CD8-positive, alpha-beta memory T cell (primary cell): ENCODE results near the gene ACOX2. TPM values are rescaled to one million over a fixed set of nuclear protein-coding genes. Genes with fewer than 3 reads are reported as not detected.

ENCODE experiments used
- CTCF ChIA-PET: fragments of 350-600 bp; sonication (Branson Sonifier 250); formaldehyde crosslinking; loops from one replicate; lab custom pipeline; 2021; ENCODE audit warnings: antibody characterized with exemption; lab: Charles Lee
- POLR2A ChIA-PET: fragments of 350-600 bp; sonication (Branson Sonifier 250); formaldehyde crosslinking; loops from one replicate; lab custom pipeline; 2021; ENCODE audit warnings: antibody characterized with exemption; lab: Charles Lee
- DNase-seq, 5 donors: peaks; one replicate each; pipeline versions ENCODE4 v3.0.0 to v3.0.0-alpha.2; 2020 to 2022; ENCODE audit warnings: mixed read lengths in 1 of 5
- H3K27ac ChIP-seq: one replicate; pipeline ENCODE4 v1.7.0; 2013; ENCODE audit warnings: low read depth, mild to moderate bottlenecking, low read length, moderate library complexity
- H3K27me3 ChIP-seq: 2 replicates; pipeline ENCODE4 v1.7.0; 2013; ENCODE audit warnings: low read length, mild to moderate bottlenecking; ENCODE audit not compliant: insufficient read depth, poor library complexity, severe bottlenecking
- H3K36me3 ChIP-seq: 2 replicates; pipeline ENCODE4 v1.7.0; 2013; ENCODE audit warnings: mild to moderate bottlenecking, low read length, moderate library complexity; ENCODE audit not compliant: insufficient read depth
- H3K4me1 ChIP-seq: 2 replicates; pipeline ENCODE4 v1.7.0; 2013; ENCODE audit warnings: mild to moderate bottlenecking, low read length, moderate library complexity; ENCODE audit not compliant: insufficient read depth
- H3K4me3 ChIP-seq: 2 replicates; pipeline ENCODE4 v1.7.0; 2013; ENCODE audit warnings: mild to moderate bottlenecking, low read length
- H3K9me3 ChIP-seq: 2 replicates; pipeline ENCODE4 v1.7.0; 2013; ENCODE audit warnings: mild to moderate bottlenecking, low read length
- H3K27ac Mint-ChIP-seq, 8 donors: one replicate each; pipeline ENCODE4 v1.8.0; 2020 to 2021; ENCODE audit warnings: mixed read lengths in 8 of 8, mild to moderate bottlenecking in 6 of 8, inconsistent platforms in 3 of 8, moderate library complexity in 3 of 8
- H3K27me3 Mint-ChIP-seq, 2 donors: one replicate each; pipeline ENCODE4 v1.8.0; 2020 to 2021; ENCODE audit warnings: mixed read lengths in 2 of 2, mild to moderate bottlenecking in 1 of 2, moderate library complexity in 1 of 2
- H3K36me3 Mint-ChIP-seq, 3 donors: one replicate each; pipeline ENCODE4 v1.8.0; 2020 to 2021; ENCODE audit warnings: mixed read lengths in 3 of 3, inconsistent platforms in 1 of 3, mild to moderate bottlenecking in 1 of 3
- H3K4me1 Mint-ChIP-seq, 3 donors: one replicate each; pipeline ENCODE4 v1.8.0; 2020 to 2021; ENCODE audit warnings: mixed read lengths in 3 of 3, inconsistent platforms in 1 of 3, mild to moderate bottlenecking in 1 of 3
- H3K4me3 Mint-ChIP-seq, 7 donors: one replicate each; pipeline ENCODE4 v1.8.0; 2020 to 2021; ENCODE audit warnings: mixed read lengths in 7 of 7, mild to moderate bottlenecking in 6 of 7, moderate library complexity in 4 of 7, inconsistent platforms in 2 of 7
- H3K9me3 Mint-ChIP-seq, 5 donors: one replicate each; pipeline ENCODE4 v1.8.0; 2020 to 2022; ENCODE audit warnings: mixed read lengths in 5 of 5, mild to moderate bottlenecking in 3 of 5, moderate library complexity in 2 of 5, inconsistent platforms in 1 of 5
- polyA plus RNA-seq: library from polyadenylated mRNA; unstranded; fragments of 300-500 nt; fragmentation: Illumina TruSeq; gene quantifications from one replicate; pipeline ENCODE4 v1.2.3, GENCODE V29; 2021
- total RNA-seq, 2 experiments: library from RNA; stranded (reverse); gene quantifications; one replicate each; pipeline ENCODE4 v1.2.3, GENCODE V29; 2021

The ACOX2 gene
- total and polyA plus RNA-seq, 3 experiments from 2014 or later = not detected

DNA sequence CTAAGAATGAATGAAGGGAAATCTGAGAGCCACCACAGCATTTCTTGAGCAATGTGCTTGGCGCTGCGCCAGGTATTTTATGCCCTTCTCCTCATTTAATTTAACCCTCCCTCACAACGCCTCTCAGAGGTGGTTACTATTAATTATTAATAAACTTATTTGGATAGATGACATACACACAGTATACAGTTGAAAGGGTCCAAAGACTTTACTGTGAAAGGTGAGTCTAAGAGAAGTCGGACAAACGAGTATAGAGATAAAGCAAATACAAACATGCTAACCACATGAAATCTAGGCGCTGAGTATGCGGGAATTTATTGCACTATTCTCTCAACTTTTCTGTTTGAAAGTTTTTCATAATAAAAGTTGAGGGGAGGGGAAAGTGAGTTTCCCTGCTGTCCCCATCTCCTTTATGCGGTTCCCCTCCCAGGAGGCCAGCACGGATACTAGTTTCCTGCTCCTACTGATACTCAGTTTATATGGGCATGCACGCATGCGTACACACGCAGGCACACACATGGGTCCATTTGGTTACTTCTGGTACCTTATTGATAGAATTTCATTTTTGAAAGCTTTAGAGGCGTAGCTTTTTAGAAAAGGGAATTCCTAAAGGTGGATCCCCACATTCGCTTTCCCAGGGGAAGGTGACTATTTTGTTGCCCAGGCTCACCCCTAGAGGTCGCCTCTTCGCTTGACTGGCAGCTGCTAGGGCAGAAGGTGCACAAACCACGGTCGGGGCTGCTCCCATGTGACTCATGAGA, 73.6 kb downstream of the ACOX2 start:
- Histone ChIP-seq H3K36me3 (no peaks in the 10 kb centered on the region), H3K4me3 (no peak overlapping the region), H3K27ac (no peak overlapping the region), H3K27me3 (no peaks in the 10 kb centered on the region), H3K4me1 (peaks cover 9% of the 10 kb centered on the region), H3K9me3 (no peaks in the 10 kb centered on the region)
- Mint-ChIP-seq H3K27me3 (no peaks in the 10 kb centered on the region), H3K4me3 (peak overlapping the region in 6 of 7 donors; percentile 6 to 67 (median 52)), H3K27ac (peak overlapping the region in 5 of 8 donors; percentile 66 to 88 (median 80)), H3K9me3 (no peaks in the 10 kb centered on the region), H3K4me1 (peaks cover 9 to 14% (median 10%) of the 10 kb centered on the region in 3 donors), H3K36me3 (no peaks in the 10 kb centered on the region)
- ChIA-PET CTCF (interaction anchor here (0.6 to 1.8 kb wide), 16 partner anchors 8 to 286 kb away, joined by 3 to 10 read pairs (median 4); partner anchors contain the start of genes HTD2, KCTD6, PDHB and RPP14), POLR2A (interaction anchor here (1.3 kb wide), 1 partner anchor 68 kb away, joined by 4 read pairs; no protein-coding TSS in a partner anchor)
- DNase-seq = peak; percentile 36 to 84 (median 54)

- Histone ChIP-seq H3K4me1 (peaks cover 9% of the 10 kb centered on the region), H3K4me3 (no peak overlapping the region), H3K27me3 (no peaks in the 10 kb centered on the region), H3K36me3 (no peaks in the 10 kb centered on the region), H3K9me3 (no peaks in the 10 kb centered on the region), H3K27ac (no peak overlapping the region)
- Mint-ChIP-seq H3K27ac (no peak overlapping the region), H3K36me3 (no peaks in the 10 kb centered on the region), H3K9me3 (no peaks in the 10 kb centered on the region), H3K4me1 (peaks cover 9 to 14% (median 10%) of the 10 kb centered on the region in 3 donors), H3K27me3 (no peaks in the 10 kb centered on the region), H3K4me3 (no peak overlapping the region)
- ChIA-PET POLR2A (no interaction called here), CTCF (no interaction called here)
- DNase-seq = no peak
These were observed 74.2 kb downstream of the ACOX2 start for GRCh38 chr3:58462829-58463180.

GRCh38 chr3:58459160-58459559, 77.8 kb downstream of the ACOX2 start:
- H3K27me3 ChIP-seq = no peaks in the 10 kb centered on the region
- no peak for DNase-seq
- Mint-ChIP-seq H3K36me3 (peaks cover 3 to 19% (median 13%) of the 10 kb centered on the region in 3 donors), H3K4me1 (peaks cover 8 to 9% (median 9%) of the 10 kb centered on the region in 3 donors), H3K4me3 (no peak overlapping the region), H3K27ac (no peak overlapping the region), H3K27me3 (no peaks in the 10 kb centered on the region), H3K9me3 (peaks cover 19 to 23% (median 20%) of the 10 kb centered on the region in 5 donors)
- POLR2A ChIA-PET = no interaction called here
- H3K36me3 ChIP-seq = no peaks in the 10 kb centered on the region
- H3K27ac ChIP-seq = no peak overlapping the region
- no peaks in the 10 kb centered on the region for H3K9me3 ChIP-seq
- no peak overlapping the region for H3K4me3 ChIP-seq
- CTCF ChIA-PET = no interaction called here
- peaks cover 9% of the 10 kb centered on the region for H3K4me1 ChIP-seq

Other genes with a start within 250 kb of the ACOX2 start
- 10 to 100 TPM; 22.7 to 24.5 TPM for gene RPP14, start 230.9 kb downstream of the ACOX2 start, total RNA-seq
- gene RPP14, start 230.9 kb downstream of the ACOX2 start, polyA plus RNA-seq = 6.3 TPM
- 10 to 100 TPM; 12.4 to 14.6 TPM for gene HTD2, start 230.7 kb downstream of the ACOX2 start, total RNA-seq
- 29.6 TPM for gene HTD2, start 230.7 kb downstream of the ACOX2 start, polyA plus RNA-seq
- gene PXK, start 204.3 kb downstream of the ACOX2 start, total RNA-seq = 10 to 100 TPM; 24.8 to 27.2 TPM
- 27.8 TPM for gene PXK, start 204.3 kb downstream of the ACOX2 start, polyA plus RNA-seq
- 10 to 100 TPM; 64.2 to 64.8 TPM for gene PDHB, start 103.4 kb downstream of the ACOX2 start, total RNA-seq
- 91.2 TPM for gene PDHB, start 103.4 kb downstream of the ACOX2 start, polyA plus RNA-seq
- 1 to 10 TPM; 5.5 to 5.9 TPM for gene KCTD6, start 45.1 kb downstream of the ACOX2 start, total RNA-seq
- 12.2 TPM for gene KCTD6, start 45.1 kb downstream of the ACOX2 start, polyA plus RNA-seq
- not detected for gene FAM107A, start 40.2 kb upstream of the ACOX2 start, total RNA-seq
- gene FAM107A, start 40.2 kb upstream of the ACOX2 start, polyA plus RNA-seq = not detected
- not detected for gene FAM3D, start 129.6 kb upstream of the ACOX2 start, total RNA-seq
- gene FAM3D, start 129.6 kb upstream of the ACOX2 start, polyA plus RNA-seq = not detected